GM19467 (cell line): Measurements from ENCODE around the gene ALS2CL.

ENCODE experiments used
- ATAC-seq: cut with Tn5 transposase; IDR thresholded peaks from one replicate; pipeline ENCODE4 v1.9.1; 2021; ENCODE audit warnings: mild to moderate bottlenecking, moderate library complexity; ENCODE audit not compliant: unreplicated experiment

Gene ALS2CL

GRCh38 chr3:46680298-46680826 lies 13.1 kb downstream of the ALS2CL start:
- ATAC-seq = no peak

GRCh38 chr3:46679681-46680080 lies 13.8 kb downstream of the ALS2CL start:
- ATAC-seq = no peak

DNA sequence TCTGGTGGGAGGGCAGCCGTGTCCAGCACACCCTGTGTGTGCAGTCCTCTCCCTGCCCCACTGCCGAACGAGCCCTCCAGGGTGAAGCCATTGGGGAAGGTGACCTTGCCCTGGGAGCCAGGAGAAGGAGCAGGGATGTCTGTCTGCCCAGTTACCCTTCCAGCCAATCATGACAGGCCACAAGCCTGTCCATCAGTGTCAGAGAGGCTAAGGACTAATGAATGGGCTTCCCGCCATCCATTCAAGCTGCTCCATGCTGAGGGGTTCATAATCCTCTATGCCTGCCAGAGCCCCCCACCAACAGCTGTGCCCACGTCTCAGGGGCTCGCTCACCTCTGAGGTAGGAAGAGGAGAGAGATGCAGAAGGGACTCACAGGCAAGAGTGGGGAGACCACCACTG lies 15.2 kb downstream of the ALS2CL start:
- ATAC-seq = no peak

DNA sequence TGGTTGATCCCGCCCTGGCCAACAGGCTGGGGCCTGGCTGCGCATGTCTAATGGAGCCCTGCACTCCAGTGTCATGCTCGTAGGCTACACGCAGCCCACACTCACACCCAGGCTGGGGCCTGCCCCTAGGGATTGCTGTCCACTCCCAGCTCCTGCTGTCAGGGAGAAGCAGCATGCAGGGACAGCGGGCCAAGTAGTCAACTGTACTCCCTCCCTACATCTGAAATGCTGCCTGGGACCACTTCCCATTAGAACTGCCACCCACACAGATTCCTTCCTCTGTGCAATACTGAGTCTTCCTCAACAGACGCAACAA lies 16.1 kb downstream of the ALS2CL start:
- ATAC-seq = no peak

GRCh38 chr3:46676601-46677410 lies 16.7 kb downstream of the ALS2CL start:
- ATAC-seq = no peak

DNA sequence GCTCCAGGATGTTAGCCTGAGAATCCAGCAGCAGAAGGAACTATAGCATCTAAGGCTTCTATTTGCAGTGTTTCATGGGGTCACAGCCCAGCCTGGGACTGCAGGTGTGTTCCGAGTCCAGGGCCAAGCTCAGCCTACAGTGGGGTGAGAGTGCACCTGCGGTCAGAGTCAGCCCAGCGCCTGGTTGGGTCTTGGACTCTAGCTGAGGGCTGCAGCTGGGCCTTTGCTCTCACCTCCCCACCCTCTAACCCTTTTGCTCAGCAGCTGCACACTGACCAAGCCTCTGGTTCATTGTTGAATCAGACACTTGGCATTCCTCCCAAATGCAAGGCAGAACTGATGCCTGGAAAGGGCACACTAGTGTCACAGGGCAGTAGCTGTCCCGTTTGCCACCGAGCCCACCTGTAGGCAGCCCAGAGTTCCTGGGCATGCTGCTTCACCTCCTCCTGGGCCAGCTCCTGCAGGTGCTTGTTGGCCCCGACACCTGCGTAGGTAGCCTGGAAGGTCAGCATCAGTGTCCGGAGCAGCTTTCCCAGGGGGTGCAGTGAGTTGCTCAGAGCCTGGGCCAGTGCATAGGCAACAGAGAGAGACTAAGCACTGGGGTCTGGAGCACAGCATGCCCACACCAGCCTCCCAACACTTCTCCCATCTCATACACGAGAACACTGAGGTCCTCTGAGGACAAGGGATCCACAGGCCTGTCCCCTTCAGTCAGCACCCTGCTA lies 17.5 kb downstream of the ALS2CL start:
- no peak for ATAC-seq

- no peak for ATAC-seq
Measured at GRCh38 chr3:46675426-46675825, 18.1 kb downstream of the ALS2CL start.

- ATAC-seq = no peak
Measured at GRCh38 chr3:46674031-46674845, 19.2 kb downstream of the ALS2CL start.

DNA sequence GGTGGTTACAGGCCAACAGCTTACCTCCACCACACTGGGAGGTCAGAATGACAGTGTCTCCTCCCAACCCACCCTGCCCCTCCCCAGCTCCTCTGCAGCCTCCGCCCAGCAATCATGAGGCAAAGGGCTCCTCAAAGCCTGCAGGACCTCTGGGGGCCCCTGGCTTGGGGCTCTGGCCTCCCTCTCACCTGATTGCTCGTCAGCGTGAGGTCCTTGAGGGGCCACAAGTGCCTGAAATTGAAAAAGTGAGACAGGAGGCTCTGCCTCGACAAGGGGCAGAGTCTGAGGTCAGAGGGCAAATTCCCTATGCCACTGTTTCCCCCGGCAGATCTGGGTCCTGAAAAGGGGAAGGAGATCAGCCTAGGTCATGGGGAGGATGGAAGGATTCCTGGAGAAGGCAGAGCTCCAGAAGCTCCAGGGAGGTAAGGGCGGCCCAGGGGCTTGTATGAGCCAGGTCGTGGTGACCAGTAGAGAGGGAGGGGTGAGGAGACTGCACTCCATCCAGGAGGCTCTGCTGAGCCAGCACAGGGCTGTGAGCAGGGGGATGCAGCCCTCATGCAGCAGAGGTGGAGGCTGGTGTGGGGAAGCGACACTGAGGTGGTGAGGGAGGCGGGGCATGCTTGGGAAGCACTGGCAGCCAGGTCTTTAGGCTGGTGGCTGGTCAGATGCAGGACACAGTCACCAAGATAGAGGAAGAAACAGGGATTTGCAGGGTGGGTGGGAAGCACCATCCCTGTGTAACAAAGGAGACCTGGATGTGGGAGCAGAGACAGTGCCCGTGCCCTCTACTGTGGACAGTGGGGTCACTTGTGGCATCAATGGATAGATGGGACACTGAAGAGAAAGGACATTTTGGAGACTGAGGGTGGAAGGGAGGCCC lies 20.1 kb downstream of the ALS2CL start:
- ATAC-seq = no peak

GRCh38 chr3:46672349-46672695 lies 21.2 kb downstream of the ALS2CL start:
- no peak for ATAC-seq

DNA sequence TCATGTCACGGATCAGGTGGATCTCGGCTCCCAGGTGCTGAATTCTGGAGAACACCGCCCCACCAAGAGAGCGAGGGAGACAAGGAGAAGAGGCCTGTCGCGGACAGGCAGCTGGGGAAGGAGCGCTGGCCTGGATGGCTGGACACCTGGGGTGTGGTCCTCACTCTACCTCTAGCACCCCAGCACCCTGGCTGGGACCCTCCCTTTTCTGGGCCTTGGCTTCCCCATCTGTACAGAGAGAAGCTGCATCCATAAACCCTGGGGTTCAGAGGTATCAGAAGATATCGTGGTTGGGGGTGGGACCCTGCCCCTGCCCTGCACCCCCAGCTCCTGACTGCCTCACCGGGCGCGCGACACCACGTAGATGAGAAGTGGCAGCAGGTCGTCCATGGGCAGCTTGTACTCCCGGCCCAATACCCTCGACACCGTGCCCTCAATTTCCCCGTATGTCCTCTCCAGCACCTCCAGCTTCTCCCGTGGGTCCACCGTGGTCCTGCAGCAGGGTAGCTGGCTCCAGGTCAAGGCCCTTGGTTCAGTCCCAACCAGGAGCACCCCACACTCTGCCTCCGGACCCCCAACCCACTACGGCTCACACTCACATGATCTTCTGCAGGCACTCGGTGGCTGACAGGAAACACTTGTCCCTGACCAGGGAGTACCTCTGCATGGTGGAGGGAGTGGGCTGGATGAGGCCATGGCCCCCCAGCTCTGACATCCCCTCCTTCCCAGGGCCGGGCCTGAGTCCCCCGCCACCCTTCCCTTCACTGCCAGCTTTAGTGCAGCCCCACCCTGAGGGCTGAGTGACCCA lies 21.7 kb downstream of the ALS2CL start:
- ATAC-seq = no peak

- ATAC-seq = no peak
Measured at GRCh38 chr3:46670891-46671427, 22.5 kb downstream of the ALS2CL start.

DNA sequence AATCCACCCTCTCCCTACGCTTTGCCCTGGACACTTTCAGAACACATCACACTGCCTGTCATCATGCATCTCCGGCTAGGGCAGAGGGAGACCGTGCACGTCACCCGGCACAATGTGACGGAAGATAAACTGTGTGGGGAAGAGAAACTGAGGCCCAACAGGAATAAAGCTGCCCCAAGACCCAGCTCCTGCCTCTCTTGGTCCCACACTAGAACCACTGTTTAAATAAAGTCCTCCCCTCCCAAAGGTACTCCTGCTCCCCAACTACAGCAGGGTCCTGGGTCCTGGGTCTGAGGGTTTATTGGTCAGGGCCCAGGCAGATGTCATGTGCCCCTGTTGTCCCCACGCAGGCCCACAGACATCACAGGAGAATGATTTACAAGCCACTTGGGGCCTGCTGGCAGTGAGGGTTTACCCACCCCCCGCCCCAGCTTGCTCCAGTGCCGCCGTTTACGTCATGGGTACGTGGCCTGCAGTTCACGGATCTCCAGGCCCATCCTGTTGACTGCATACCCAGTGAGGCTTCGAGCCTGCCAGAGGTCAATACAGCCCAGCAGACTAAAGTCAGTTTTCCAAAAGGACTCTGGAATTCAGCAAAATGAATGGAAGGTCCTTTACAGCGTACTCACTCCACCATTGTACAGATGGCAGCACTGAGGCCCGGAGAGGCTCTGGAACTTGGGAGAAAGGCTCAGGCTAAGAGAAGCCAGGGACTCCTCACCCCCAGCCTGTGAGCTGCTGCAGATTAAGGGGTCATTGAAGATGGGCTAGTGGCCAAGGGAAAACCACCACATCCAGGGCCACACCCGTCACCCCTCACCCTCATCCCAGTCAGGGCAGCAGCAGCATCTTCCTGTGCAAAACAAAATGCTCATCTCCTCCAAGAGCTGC lies 23.2 kb downstream of the ALS2CL start:
- no peak for ATAC-seq

- ATAC-seq = no peak
Measured at GRCh38 chr3:46669191-46669999, 24.1 kb downstream of the ALS2CL start.

GRCh38 chr3:46668591-46668990 lies 24.9 kb downstream of the ALS2CL start:
- no peak for ATAC-seq

DNA sequence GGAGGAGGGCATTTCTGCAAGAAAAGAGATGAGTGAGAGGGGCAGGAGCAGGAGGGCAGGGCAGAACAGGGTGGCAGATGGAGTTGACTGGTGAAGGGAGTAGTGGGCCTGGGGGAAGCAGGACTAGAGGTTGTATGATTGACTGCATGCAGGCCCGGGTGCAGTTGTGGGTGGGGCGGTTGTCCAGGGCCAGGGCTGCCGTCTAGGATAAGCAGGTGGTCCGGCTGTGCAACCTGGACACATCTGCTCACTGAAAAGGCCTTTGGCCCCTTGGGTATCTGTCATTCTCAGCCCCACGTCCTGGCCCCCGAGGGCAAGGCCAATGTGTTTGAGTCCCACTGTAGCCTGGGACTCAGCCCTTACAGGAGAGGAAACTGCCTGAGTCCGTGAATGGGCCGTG lies 25.4 kb downstream of the ALS2CL start:
- ATAC-seq = no peak

DNA sequence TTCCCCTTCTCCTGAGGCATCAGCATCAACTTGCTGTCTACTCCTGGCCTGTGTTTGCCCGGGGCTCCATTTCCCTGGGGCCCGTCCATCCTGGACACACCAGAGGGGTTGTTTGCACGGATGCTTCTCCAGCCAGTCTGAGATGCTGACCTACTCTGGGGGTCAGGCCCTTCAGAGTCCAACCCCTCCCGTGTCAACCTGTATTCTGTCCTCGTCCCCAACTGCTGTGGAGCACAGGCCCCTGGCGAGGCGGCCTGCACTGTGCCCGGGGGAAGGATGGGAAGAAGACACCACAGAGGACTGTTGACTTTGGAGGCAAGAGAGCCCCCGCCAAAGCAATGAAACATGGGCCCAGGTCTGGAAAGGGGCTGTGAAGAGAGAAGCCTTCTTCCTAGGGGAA lies 25.8 kb downstream of the ALS2CL start:
- no peak for ATAC-seq
